CD4-positive, alpha-beta memory T cell (primary cell): Measurements from ENCODE around the gene HMGN3. TPM values are rescaled to one million over a fixed set of nuclear protein-coding genes. Genes with fewer than 3 reads are reported as not detected.
A peak's percentile ranks its signal among the peaks of the same experiment; 100 is the strongest.

Source experiments
- CTCF ChIA-PET: fragments of 350-600 bp; sonication (Branson Sonifier 250); formaldehyde crosslinking; loops from one replicate; lab custom pipeline; 2021; ENCODE audit warnings: inconsistent platforms; ENCODE audit not compliant: partially characterized antibody; lab: Charles Lee
- POLR2A ChIA-PET: fragments of 350-600 bp; sonication (Branson Sonifier 250); formaldehyde crosslinking; loops from one replicate; lab custom pipeline; 2021; ENCODE audit not compliant: partially characterized antibody; lab: Charles Lee
- DNase-seq, 5 donors: peaks; one replicate each; pipeline versions ENCODE4 v3.0.0 to v3.0.0-alpha.2; 2020 to 2022; ENCODE audit warnings: mixed read lengths in 1 of 5
- H3K27ac ChIP-seq: one replicate; pipeline ENCODE4 v1.7.0; 2013; ENCODE audit warnings: low read depth, low read length
- H3K27me3 ChIP-seq: 2 replicates; pipeline ENCODE4 v1.7.0; 2013; ENCODE audit warnings: mild to moderate bottlenecking, low read length, moderate library complexity; ENCODE audit not compliant: insufficient read depth
- H3K36me3 ChIP-seq: 2 replicates; pipeline ENCODE4 v1.7.0; 2013; ENCODE audit warnings: mild to moderate bottlenecking, low read length, moderate library complexity; ENCODE audit not compliant: insufficient read depth
- H3K4me1 ChIP-seq: 2 replicates; pipeline ENCODE4 v1.7.0; 2013; ENCODE audit warnings: mild to moderate bottlenecking, low read length, moderate library complexity; ENCODE audit not compliant: insufficient read depth
- H3K4me3 ChIP-seq, 2 donors: one replicate each; pipeline ENCODE4 v1.7.0; 2013; ENCODE audit warnings: low read length in 2 of 2, mild to moderate bottlenecking in 1 of 2
- H3K9me3 ChIP-seq, 2 donors: one replicate each; pipeline ENCODE4 v1.7.0; 2013; ENCODE audit warnings: low read length in 2 of 2, control low read depth in 1 of 2; ENCODE audit not compliant: control insufficient read depth in 1 of 2
- H3K27ac Mint-ChIP-seq, 7 donors: one replicate each; pipeline ENCODE4 v1.8.0; 2020 to 2021; ENCODE audit warnings: mixed read lengths in 7 of 7, mild to moderate bottlenecking in 6 of 7, inconsistent platforms in 3 of 7, moderate library complexity in 3 of 7
- H3K27me3 Mint-ChIP-seq, 2 donors: one replicate each; pipeline ENCODE4 v1.8.0; 2020 to 2021; ENCODE audit warnings: mixed read lengths in 2 of 2
- H3K36me3 Mint-ChIP-seq, 2 donors: one replicate each; pipeline ENCODE4 v1.8.0; 2020 to 2021; ENCODE audit warnings: mixed read lengths in 2 of 2, inconsistent platforms in 1 of 2, mild to moderate bottlenecking in 1 of 2
- H3K4me1 Mint-ChIP-seq, 4 donors: one replicate each; pipeline ENCODE4 v1.8.0; 2020 to 2021; ENCODE audit warnings: mixed read lengths in 4 of 4, mild to moderate bottlenecking in 1 of 4
- H3K4me3 Mint-ChIP-seq, 8 donors: one replicate each; pipeline ENCODE4 v1.8.0; 2020 to 2021; ENCODE audit warnings: mixed read lengths in 8 of 8, mild to moderate bottlenecking in 7 of 8, moderate library complexity in 6 of 8, inconsistent platforms in 3 of 8
- H3K9me3 Mint-ChIP-seq, 8 donors: one replicate each; pipeline ENCODE4 v1.8.0; 2020 to 2021; ENCODE audit warnings: mixed read lengths in 8 of 8, mild to moderate bottlenecking in 5 of 8, inconsistent platforms in 3 of 8, moderate library complexity in 1 of 8
- intact Hi-C: fragments of 100-400 bp; cut with micrococcal nuclease; formaldehyde crosslinking; loops from one replicate; pipeline ENCODE4 v1.15.1; 2023
- polyA plus RNA-seq, 2 donors: library from polyadenylated mRNA; unstranded; fragments of 300-500 nt; fragmentation: Illumina TruSeq; gene quantifications; one replicate each; pipeline ENCODE4 v1.2.3, GENCODE V29; 2021
- total RNA-seq, 2 experiments: library from RNA; stranded (reverse); gene quantifications; one replicate each; pipeline ENCODE4 v1.2.3, GENCODE V29; 2021

The HMGN3 gene
- total and polyA plus RNA-seq, 4 experiments from 2014 or later: 39.4 to 85.6 (median 57.8) TPM

- Mint-ChIP-seq H3K4me1 (peaks cover 5 to 12% (median 8%) of the 10 kb centered on the region in 4 donors), H3K4me3 (no peak overlapping the region), H3K27ac (no peak overlapping the region), H3K9me3 (no peaks in the 10 kb centered on the region), H3K36me3 (peaks cover 2 to 14% of the 10 kb centered on the region in 2 donors), H3K27me3 (no peaks in the 10 kb centered on the region)
- Histone ChIP-seq H3K36me3 (no peaks in the 10 kb centered on the region), H3K4me1 (no peaks in the 10 kb centered on the region), H3K4me3 (no peak overlapping the region), H3K9me3 (no peaks in the 10 kb centered on the region), H3K27ac (no peak overlapping the region), H3K27me3 (no peaks in the 10 kb centered on the region)
- intact Hi-C loops: no loop called here
- ChIA-PET POLR2A (no interaction called here), CTCF (interaction anchor here (0.6 kb wide), 1 partner anchor 331 kb away, joined by 3 read pairs; no protein-coding TSS in a partner anchor)
- DNase-seq: no peak
These were observed 7.8 kb downstream of the HMGN3 start for GRCh38 chr6:79226660-79227059.

GRCh38 chr6:79225717-79226599 lies 8.5 kb downstream of the HMGN3 start:
- Histone ChIP-seq H3K9me3 (no peaks in the 10 kb centered on the region), H3K27ac (no peak overlapping the region), H3K4me3 (no peak overlapping the region), H3K27me3 (no peaks in the 10 kb centered on the region), H3K36me3 (no peaks in the 10 kb centered on the region), H3K4me1 (no peaks in the 10 kb centered on the region)
- CTCF ChIA-PET: interaction anchor here (0.6 kb wide), 1 partner anchor 330 kb away, joined by 3 read pairs; no protein-coding TSS in a partner anchor
- H3K27ac Mint-ChIP-seq: no peak overlapping the region
- intact Hi-C loops: no loop called here
- DNase-seq: no peak
- H3K4me1 Mint-ChIP-seq: peaks cover 0 to 6% (median 5%) of the 10 kb centered on the region in 4 donors
- H3K36me3 Mint-ChIP-seq: peaks cover 2 to 14% of the 10 kb centered on the region in 2 donors
- no peak overlapping the region for H3K4me3 Mint-ChIP-seq
- H3K27me3 Mint-ChIP-seq: no peaks in the 10 kb centered on the region
- H3K9me3 Mint-ChIP-seq: no peaks in the 10 kb centered on the region
- POLR2A ChIA-PET: no interaction called here

- CTCF ChIA-PET: no interaction called here
These were observed 10.7 kb downstream of the HMGN3 start for GRCh38 chr6:79223611-79224404.

GRCh38 chr6:79215213-79215824 lies 19.2 kb downstream of the HMGN3 start:
- Histone ChIP-seq H3K27me3 (no peaks in the 10 kb centered on the region), H3K4me1 (no peaks in the 10 kb centered on the region), H3K4me3 (no peak overlapping the region), H3K9me3 (no peaks in the 10 kb centered on the region), H3K27ac (no peak overlapping the region), H3K36me3 (no peaks in the 10 kb centered on the region)
- peaks cover 0 to 5% (median 3%) of the 10 kb centered on the region in 4 donors for H3K4me1 Mint-ChIP-seq
- peak overlapping the region in 2 of 7 donors; percentile 9 to 12 for H3K27ac Mint-ChIP-seq
- ChIA-PET CTCF (no interaction called here), POLR2A (no interaction called here)
- H3K4me3 Mint-ChIP-seq: no peak overlapping the region
- H3K9me3 Mint-ChIP-seq: peaks cover 0 to 6% (median 3%) of the 10 kb centered on the region in 8 donors
- no peaks in the 10 kb centered on the region for H3K27me3 Mint-ChIP-seq
- no peak for DNase-seq
- intact Hi-C loops: no loop called here
- peaks cover 14 to 43% of the 10 kb centered on the region in 2 donors for H3K36me3 Mint-ChIP-seq

More at GRCh38 chr6:79223611-79224404, 10.7 kb downstream of the HMGN3 start:
- Mint-ChIP-seq H3K27me3 (no peaks in the 10 kb centered on the region), H3K9me3 (peaks cover 0 to 4% (median 2%) of the 10 kb centered on the region in 8 donors), H3K4me1 (peaks cover 4 to 6% (median 4%) of the 10 kb centered on the region in 4 donors), H3K4me3 (no peak overlapping the region), H3K27ac (no peak overlapping the region), H3K36me3 (peaks cover 5 to 27% of the 10 kb centered on the region in 2 donors)
- Histone ChIP-seq H3K27ac (no peak overlapping the region), H3K9me3 (no peaks in the 10 kb centered on the region), H3K4me1 (no peaks in the 10 kb centered on the region), H3K36me3 (no peaks in the 10 kb centered on the region), H3K27me3 (no peaks in the 10 kb centered on the region), H3K4me3 (no peak overlapping the region)
- DNase-seq: no peak
- intact Hi-C loops: no loop called here
- POLR2A ChIA-PET: no interaction called here

- H3K27me3 Mint-ChIP-seq: no peaks in the 10 kb centered on the region
- Histone ChIP-seq H3K27ac (no peak overlapping the region), H3K9me3 (no peaks in the 10 kb centered on the region), H3K4me1 (no peaks in the 10 kb centered on the region), H3K27me3 (no peaks in the 10 kb centered on the region), H3K36me3 (no peaks in the 10 kb centered on the region), H3K4me3 (no peak overlapping the region)
- H3K4me1 Mint-ChIP-seq: peaks cover 0 to 1% (median 0%) of the 10 kb centered on the region in 4 donors
- no peaks in the 10 kb centered on the region for H3K9me3 Mint-ChIP-seq
- ChIA-PET POLR2A (interaction anchor here (0.8 kb wide), 1 partner anchor 34 kb away, joined by 3 read pairs; no protein-coding TSS in a partner anchor), CTCF (no interaction called here)
- no peak overlapping the region for H3K27ac Mint-ChIP-seq
- H3K36me3 Mint-ChIP-seq: peaks cover 17 to 41% of the 10 kb centered on the region in 2 donors
- intact Hi-C loops: no loop called here
- no peak overlapping the region for H3K4me3 Mint-ChIP-seq
- no peak for DNase-seq
These were observed 21.6 kb downstream of the HMGN3 start for GRCh38 chr6:79212859-79213258.

GRCh38 chr6:79208816-79209215 lies 25.7 kb downstream of the HMGN3 start:
- intact Hi-C loops: no loop called here
- peaks cover 0 to 2% (median 0%) of the 10 kb centered on the region in 4 donors for H3K4me1 Mint-ChIP-seq
- H3K4me3 ChIP-seq: no peak overlapping the region
- no peak for DNase-seq
- no peak overlapping the region for H3K27ac ChIP-seq
- H3K4me1 ChIP-seq: no peaks in the 10 kb centered on the region
- peaks cover 34 to 58% of the 10 kb centered on the region in 2 donors for H3K36me3 Mint-ChIP-seq
- H3K9me3 Mint-ChIP-seq: no peaks in the 10 kb centered on the region
- POLR2A ChIA-PET: no interaction called here
- H3K9me3 ChIP-seq: no peaks in the 10 kb centered on the region
- no peak overlapping the region for H3K27ac Mint-ChIP-seq
- H3K27me3 ChIP-seq: no peaks in the 10 kb centered on the region
- no peaks in the 10 kb centered on the region for H3K36me3 ChIP-seq
- H3K4me3 Mint-ChIP-seq: no peak overlapping the region
- no peaks in the 10 kb centered on the region for H3K27me3 Mint-ChIP-seq
- CTCF ChIA-PET: no interaction called here
